K562 (cell line): ENCODE data around the gene PLEKHN1. TPM values are rescaled to one million over a fixed set of nuclear protein-coding genes. Genes with fewer than 3 reads are reported as not detected.

Experiments
- ATAC-seq: fragments of 200-7000 bp; cut with Tn5 transposase; 3 replicates; pipeline ENCODE4 v1.9.1; 2020; ENCODE audit warnings: moderate library complexity
- BruUV-seq: library from RNA; stranded (reverse); fragments of 400-500 nt; replicated peaks from 2 replicates; lab custom pipeline; 2021; lab: Mats Ljungman, UMichigan
- CTCF ChIA-PET: fragments of 300-600 bp; formaldehyde crosslinking; extraction: SDS; loops from one replicate; lab custom pipeline; 2021; ENCODE audit warnings: low intra/inter-chr PET ratio; lab: Yijun Ruan, JAX
- POLR2A ChIA-PET: fragments of 300-600, 350-650 bp; sonication (Branson Sonifier 250); formaldehyde crosslinking; extraction: SDS; loops from one replicate; lab custom pipeline; 2021; ENCODE audit warnings: antibody characterized with exemption, inconsistent platforms; lab: Yijun Ruan, JAX
- DNase-seq, 4 experiments: peaks; one replicate each; pipeline versions ENCODE4 v3.0.0 to v3.0.0-alpha.2; 2011 to 2018; ENCODE audit warnings: low spot score in 3 of 4, mixed read lengths in 3 of 4; ENCODE audit errors: extremely low read depth in 1 of 4
- FAIRE-seq: peaks from 2 replicates; lab custom pipeline; 2011; peaks lifted over from hg19 to GRCh38; lab: Jason Lieb, UNC
- H2AFZ ChIP-seq: 2 replicates; pipeline ENCODE4 v1.6.0; 2011; ENCODE audit warnings: low read depth, low read length, control low read depth, inconsistent platforms
- H3K27ac ChIP-seq: fragments of 200-600 bp; 3 replicates; pipeline ENCODE4 v1.8.0; 2011; ENCODE audit warnings: low read depth, mild to moderate bottlenecking, control low read depth, inconsistent platforms, low read length, moderate library complexity, mixed read lengths; ENCODE audit errors: extremely low read depth
- H3K27me3 ChIP-seq, 2 experiments: fragments of 300-600 bp in 1 of 2; 2 replicates in 1 of 2; 3 replicates in 1 of 2; pipeline versions ENCODE4 v1.6.0 to v1.8.0; 2011; ENCODE audit warnings: inconsistent platforms in 2 of 2, low read length in 2 of 2, mild to moderate bottlenecking in 1 of 2, mixed read lengths in 1 of 2, moderate library complexity in 1 of 2; ENCODE audit not compliant: control insufficient read depth in 2 of 2, insufficient read depth in 2 of 2
- H3K36me3 ChIP-seq: fragments of 300-600 bp; 3 replicates; pipeline ENCODE4 v1.8.0; 2011; ENCODE audit warnings: mild to moderate bottlenecking, low read length, inconsistent platforms; ENCODE audit not compliant: control insufficient read depth, insufficient read depth
- H3K4me1 ChIP-seq, 2 experiments: fragments of 200-600 bp in 1 of 2; replicated peaks in 1 of 2; 2 replicates in 1 of 2; 3 replicates in 1 of 2; pipeline versions ENCODE4 v1.5.1 to v1.8.0; 2011; ENCODE audit warnings: inconsistent platforms in 2 of 2, low read length in 2 of 2, mild to moderate bottlenecking in 1 of 2, mixed read lengths in 1 of 2, moderate library complexity in 1 of 2; ENCODE audit not compliant: control insufficient read depth in 2 of 2, insufficient read depth in 2 of 2
- H3K4me2 ChIP-seq: 2 replicates; pipeline ENCODE4 v1.6.1; 2011; ENCODE audit warnings: low read length, control low read depth, inconsistent platforms, mixed read lengths; ENCODE audit not compliant: insufficient read depth
- H3K4me3 ChIP-seq: fragments of 200-600 bp; sonication (generic), shearing (Covaris generic); 2 replicates; pipeline ENCODE4 v1.5.1; 2016; ENCODE audit warnings: control low read depth, inconsistent platforms
- H3K79me2 ChIP-seq: fragments of 200-600 bp; 3 replicates; pipeline ENCODE4 v1.8.0; 2011; ENCODE audit warnings: low read length, inconsistent platforms; ENCODE audit not compliant: control insufficient read depth, insufficient read depth
- H3K9ac ChIP-seq, 2 experiments: 2 replicates each; pipeline versions ENCODE4 v1.6.0 to v1.6.1; 2011; ENCODE audit warnings: low read depth in 2 of 2, low read length in 2 of 2, control low read depth in 1 of 2, inconsistent platforms in 1 of 2, mild to moderate bottlenecking in 1 of 2, mixed read lengths in 1 of 2; ENCODE audit not compliant: insufficient read depth in 1 of 2
- H3K9me1 ChIP-seq: one replicate; pipeline ENCODE4 v1.6.0; 2011; ENCODE audit warnings: inconsistent platforms, mild to moderate bottlenecking, low read length, moderate library complexity; ENCODE audit not compliant: control insufficient read depth, insufficient read depth
- H3K9me3 ChIP-seq: replicated peaks from 2 replicates; pipeline ENCODE4 v1.5.1; 2011; ENCODE audit warnings: low read depth, low read length, inconsistent platforms; ENCODE audit not compliant: control insufficient read depth, insufficient read depth
- H4K20me1 ChIP-seq: replicated peaks from 2 replicates; pipeline ENCODE4 v1.6.1; 2011; ENCODE audit warnings: low read length, inconsistent platforms, mixed read lengths; ENCODE audit not compliant: control insufficient read depth, insufficient read depth
- BRCA1 ChIP-seq, 2 experiments: fragments of 450-650 bp in 1 of 2; sonication (generic) in 1 of 2; formaldehyde crosslinking in 1 of 2; IDR thresholded peaks; 2 replicates each; pipeline versions ENCODE4 v1.5.0 to v1.6.1; 2017 to 2020; ENCODE audit warnings: mild to moderate bottlenecking in 1 of 2, missing genetic modification reagents in 1 of 2
- ESRRA ChIP-seq: fragments of 450-650 bp; IDR thresholded peaks from 2 replicates; pipeline ENCODE4 v1.6.1; 2014; ENCODE audit warnings: low read depth, mild to moderate bottlenecking, moderate library complexity, borderline replicate concordance
- NR0B1 ChIP-seq: fragments of 450-650 bp; IDR thresholded peaks from one replicate; pipeline ENCODE4 v1.6.1; 2018; ENCODE audit warnings: mild to moderate bottlenecking, moderate library complexity; ENCODE audit not compliant: partially characterized antibody
- PCBP1 ChIP-seq: fragments of 200-400 bp; formaldehyde crosslinking; IDR thresholded peaks from 2 replicates; pipeline ENCODE4 v1.6.1; 2018; ENCODE audit warnings: mild to moderate bottlenecking, low read depth, low read length; ENCODE audit not compliant: poor library complexity, severe bottlenecking
- SNRNP70 ChIP-seq: fragments of 200-400 bp; formaldehyde crosslinking; optimal IDR thresholded peaks from 2 replicates; pipeline ENCODE3; 2017; ENCODE audit warnings: low read depth, low read length
- THAP7 ChIP-seq: fragments of 250-450 bp; sonication (Bioruptor Pico); IDR thresholded peaks from 2 replicates; pipeline ENCODE4 v1.5.0; 2021
- ZNF232 ChIP-seq: sonication (generic); formaldehyde crosslinking; IDR thresholded peaks from 2 replicates; pipeline ENCODE4 v1.8.0; 2022; ENCODE audit warnings: mild to moderate bottlenecking, missing genetic modification reagents
- ZNF347 ChIP-seq: fragments of 450-650 bp; formaldehyde crosslinking; IDR thresholded peaks from 2 replicates; pipeline ENCODE4 v1.4.0; 2020; ENCODE audit warnings: low read depth, mild to moderate bottlenecking, moderate library complexity
- whole genome bisulfite sequencing: fragments of 100-300 bp; shearing (Covaris generic); methylation state at CpG from one replicate; pipeline ENCODE4 v1.1.6; 2016; ENCODE audit warnings: low coverage, mixed read lengths; ENCODE audit not compliant: insufficient coverage; ENCODE audit errors: missing lambda C conversion rate; 5-methylcytosine and 5-hydroxymethylcytosine counted together
- in situ Hi-C: fragments of 300-500 bp; cut with MboI; formaldehyde crosslinking; loops from 4 replicates; pipeline ENCODE4 v1.15.0; 2018; ENCODE audit warnings: inconsistent platforms, mixed read lengths
- intact Hi-C: fragments of 100-400 bp; cut with micrococcal nuclease; formaldehyde crosslinking; loops from 2 replicates; pipeline ENCODE4 v1.14.2; 2022
- polyA plus RNA-seq, 8 experiments: library from polyadenylated mRNA; depleted of rRNA in 4 of 8; stranded (reverse) in 5 of 8; unstranded in 3 of 8; fragments of >200 nt; fragmentation: Nextera tagmentation in 2 of 8; fragmentation: Illumina TruSeq in 1 of 8; extraction: Ambion mirVana in 2 of 8; extraction: Trizol in 1 of 8; gene quantifications; 2 replicates each; pipeline versions ENCODE4 v1.2.1 to v1.2.3, GENCODE V29; 2011 to 2014; ENCODE audit warnings: inconsistent platforms in 1 of 8, missing spikeins in 1 of 8
- total RNA-seq, 7 experiments: library from RNA; depleted of rRNA in 6 of 7; stranded (reverse); fragments of >200 nt in 6 of 7; fragmentation: Illumina TruSeq in 2 of 7; extraction: Trizol in 2 of 7; gene quantifications; 2 replicates each; pipeline versions ENCODE4 v1.2.1 to v1.2.3, GENCODE V29; 2011 to 2021; ENCODE audit warnings: low replicate concordance in 1 of 7
- TF ChIP-seq, protein P1 (sequence below): fragments of 250-450 bp; sonication (Bioruptor Pico); IDR thresholded peaks from 2 replicates; pipeline ENCODE4 v1.9.0; 2021; ENCODE audit warnings: mild to moderate bottlenecking, inconsistent platforms

PLEKHN1 gene
- total and polyA plus RNA-seq, 9 of the 15 experiments (the other 6 are each of a cell fraction or from before 2014, with no cell fraction given): 0.07 to 1.5 (median 0.13) TPM; not detected in 2

DNA sequence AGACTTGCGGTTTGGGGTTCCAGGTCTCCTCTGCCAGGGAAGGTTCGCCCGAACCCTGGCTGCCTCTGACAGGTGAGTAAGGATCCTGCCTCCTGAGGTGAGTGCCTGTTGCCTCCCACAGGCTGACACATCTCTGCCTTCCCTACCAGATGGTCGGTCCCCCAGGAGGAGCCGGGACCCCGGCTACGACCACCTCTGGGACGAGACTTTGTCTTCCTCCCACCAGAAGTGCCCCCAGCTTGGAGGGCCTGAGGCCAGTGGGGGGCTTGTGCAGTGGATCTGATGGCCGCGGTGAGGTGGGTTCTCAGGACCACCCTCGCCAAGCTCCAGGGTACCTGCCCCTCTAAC, 8.0 kb downstream of the PLEKHN1 start:
- ChIA-PET CTCF (no interaction called here), POLR2A (interaction anchor here (1.0 kb wide), 1 partner anchor 9 kb away, joined by 3 read pairs; no protein-coding TSS in a partner anchor)
- Histone ChIP-seq H3K36me3 (no peaks in the 10 kb centered on the region), H3K4me1 (peaks cover 0 to 74% of the 10 kb centered on the region in 2 experiments; a peak in 3 of 5 replicates), H3K4me2 (no peak overlapping the region), H4K20me1 (no peaks in the 10 kb centered on the region), H3K27me3 (peaks cover 4 to 49% of the 10 kb centered on the region in 2 experiments; a peak in 3 of 5 replicates), H3K9me1 (no peaks in the 10 kb centered on the region), H3K79me2 (no peaks in the 10 kb centered on the region), H3K27ac (no peak overlapping the region), H3K9me3 (peaks cover 3% of the 10 kb centered on the region), H3K9ac (no peak overlapping the region), H3K4me3 (no peak overlapping the region), H2AFZ (no peak overlapping the region)
- intact Hi-C loops (no loop called here), in situ Hi-C loops (no loop called here)
- no peak for DNase-seq
- no peak for ATAC-seq
- no peak for FAIRE-seq
- no TSS peak for BruUV-seq
- WGBS: 36% methylated on average over 11 of the region's 11 CpGs
- peak; percentile 17 for TF ChIP-seq PCBP1
- no peak for TF ChIP-seq SNRNP70
- TF ChIP-seq, all 486 proteins: peak for 1

DNA sequence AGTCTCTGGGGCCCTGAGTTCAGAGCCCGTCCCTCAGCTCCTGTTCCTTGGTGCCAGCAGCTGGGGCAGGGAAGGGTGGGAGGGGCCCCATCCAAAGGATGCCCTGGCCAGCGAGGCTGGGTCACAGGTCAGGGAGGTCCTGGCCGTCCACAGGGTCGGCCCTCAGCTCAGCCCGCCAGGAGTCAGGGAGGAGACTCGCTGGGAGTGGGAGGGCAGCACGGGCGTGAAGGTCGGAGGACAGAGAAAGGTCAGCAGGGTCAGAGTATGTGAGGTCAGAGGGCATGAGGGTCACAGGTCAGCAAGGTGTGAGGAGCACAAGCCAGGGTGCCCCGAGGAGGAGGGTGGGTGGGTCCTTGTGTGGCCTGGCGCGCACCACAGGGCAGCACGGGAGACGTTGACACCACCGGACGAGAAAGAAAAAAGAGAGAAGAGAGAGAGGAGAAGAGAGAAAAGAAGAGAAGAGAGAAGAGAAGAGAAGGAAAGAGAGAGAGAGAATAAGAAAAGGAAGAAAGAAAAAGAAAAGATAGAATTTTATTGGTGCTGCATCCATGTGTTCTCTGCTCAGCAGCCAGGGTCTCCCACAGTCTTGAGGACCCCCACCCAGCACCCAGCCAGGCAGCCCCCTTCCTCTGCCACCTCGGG, 8.5 kb downstream of the PLEKHN1 start:
- Histone ChIP-seq H3K27me3 (peaks cover 8 to 55% of the 10 kb centered on the region in 2 experiments; a peak in 4 of 5 replicates), H3K9me3 (no peaks in the 10 kb centered on the region), H3K79me2 (no peaks in the 10 kb centered on the region), H3K27ac (no peak overlapping the region), H3K9me1 (no peaks in the 10 kb centered on the region), H3K4me1 (peaks cover 0 to 79% of the 10 kb centered on the region in 2 experiments; a peak in 3 of 5 replicates), H3K4me2 (no peak overlapping the region), H4K20me1 (peaks cover 3% of the 10 kb centered on the region; the same call in 1 of the 2 replicates), H3K9ac (no peak overlapping the region; a peak in 1 of 4 replicates), H3K36me3 (no peaks in the 10 kb centered on the region), H2AFZ (no peak overlapping the region), H3K4me3 (no peak overlapping the region)
- BruUV-seq: no TSS peak
- no peak for DNase-seq
- FAIRE-seq: no peak
- ChIA-PET CTCF (interaction anchor here (1.5 kb wide), 1 partner anchor 105 kb away, joined by 5 read pairs; no protein-coding TSS in a partner anchor), POLR2A (interaction anchor here (1.0 to 2.2 kb wide), 2 partner anchors 8 to 10 kb away, joined by 3 to 10 read pairs; partner anchors contain the start of gene PLEKHN1)
- WGBS: 25% methylated on average over 15 of the region's 17 CpGs
- in situ Hi-C loops (no loop called here), intact Hi-C loops (no loop called here)
- ATAC-seq: no peak
- TF ChIP-seq, protein P1, sequence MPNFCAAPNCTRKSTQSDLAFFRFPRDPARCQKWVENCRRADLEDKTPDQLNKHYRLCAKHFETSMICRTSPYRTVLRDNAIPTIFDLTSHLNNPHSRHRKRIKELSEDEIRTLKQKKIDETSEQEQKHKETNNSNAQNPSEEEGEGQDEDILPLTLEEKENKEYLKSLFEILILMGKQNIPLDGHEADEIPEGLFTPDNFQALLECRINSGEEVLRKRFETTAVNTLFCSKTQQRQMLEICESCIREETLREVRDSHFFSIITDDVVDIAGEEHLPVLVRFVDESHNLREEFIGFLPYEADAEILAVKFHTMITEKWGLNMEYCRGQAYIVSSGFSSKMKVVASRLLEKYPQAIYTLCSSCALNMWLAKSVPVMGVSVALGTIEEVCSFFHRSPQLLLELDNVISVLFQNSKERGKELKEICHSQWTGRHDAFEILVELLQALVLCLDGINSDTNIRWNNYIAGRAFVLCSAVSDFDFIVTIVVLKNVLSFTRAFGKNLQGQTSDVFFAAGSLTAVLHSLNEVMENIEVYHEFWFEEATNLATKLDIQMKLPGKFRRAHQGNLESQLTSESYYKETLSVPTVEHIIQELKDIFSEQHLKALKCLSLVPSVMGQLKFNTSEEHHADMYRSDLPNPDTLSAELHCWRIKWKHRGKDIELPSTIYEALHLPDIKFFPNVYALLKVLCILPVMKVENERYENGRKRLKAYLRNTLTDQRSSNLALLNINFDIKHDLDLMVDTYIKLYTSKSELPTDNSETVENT: no peak
- TF ChIP-seq ZNF347 (no peak), NR0B1 (no peak), THAP7 (CRISPR knock-in tag) (no peak), PCBP1 (no peak), ZNF232 (CRISPR knock-in tag) (no peak), ESRRA (peak; percentile 83), BRCA1 (IDR thresholded peaks at IDR 0.05) (no peak), BRCA1 (CRISPR knock-in tag; IDR thresholded peaks at IDR 0.05) (no peak)
